ENCODE data around the gene TMEM179B. TPM values are rescaled to one million over a fixed set of nuclear protein-coding genes. Genes with fewer than 3 reads are reported as not detected.

Gene TMEM179B
- total and polyA plus RNA-seq, 2 of the 13 experiments (the other 11 are each of a cell fraction or from before 2014, with no cell fraction given) = 24.8 to 25.7 TPM

GRCh38 chr11:62753736-62754603 lies 33.2 kb upstream of the TMEM179B start, which contains the start of gene ZBTB3 (continued):
- TF ChIP-seq KAT7 (CRISPR knock-in tag; IDR thresholded peaks at IDR 0.05; ENCODE audit: borderline replicate concordance) (no peak; the same call in 1 of the 2 replicates), RARA (CRISPR knock-in tag; IDR thresholded peaks at IDR 0.05) (no peak), TAF1 (CRISPR knock-in tag; IDR thresholded peaks at IDR 0.05) (peak; percentile 64; the same call in 1 of the 2 replicates), ZNF142 (CRISPR knock-in tag; IDR thresholded peaks at IDR 0.05) (peak; percentile 23; the same call in 1 of the 2 replicates), GATA4 (IDR thresholded peaks at IDR 0.05; ENCODE audit: borderline replicate concordance, low read depth) (0 out of 2 replicates have a peak, but pooled peaks have one; percentile 13), ZFP37 (CRISPR knock-in tag; IDR thresholded peaks at IDR 0.05; ENCODE audit: borderline replicate concordance) (no peak), ZNF878 (CRISPR knock-in tag; IDR thresholded peaks at IDR 0.05) (no peak), HDAC2 (CRISPR knock-in tag; IDR thresholded peaks at IDR 0.05) (no peak), ZNF547 (CRISPR knock-in tag; IDR thresholded peaks at IDR 0.05) (peak; percentile 35; the same call in 1 of the 2 replicates), MIXL1 (CRISPR knock-in tag; IDR thresholded peaks at IDR 0.05) (no peak), ZNF784 (CRISPR knock-in tag; IDR thresholded peaks at IDR 0.05; ENCODE audit: borderline replicate concordance) (no peak), PRDM10 (CRISPR knock-in tag; IDR thresholded peaks at IDR 0.05; ENCODE audit: low read depth) (no peak), ZNF337 (CRISPR knock-in tag; IDR thresholded peaks at IDR 0.05; ENCODE audit: borderline replicate concordance, low read depth) (0 out of 2 replicates have a peak, but pooled peaks have one; percentile 30), STAT5B (CRISPR knock-in tag; IDR thresholded peaks at IDR 0.05) (no peak), EZH2 (conservative IDR thresholded peaks at IDR 0.05; ENCODE audit: low read depth, low read length) (no peak), KDM5B (CRISPR knock-in tag; IDR thresholded peaks at IDR 0.05; ENCODE audit: borderline replicate concordance) (peak; percentile 59; the same call in 1 of the 2 replicates), SMAD3 (CRISPR knock-in tag; IDR thresholded peaks at IDR 0.05) (no peak), PREB (CRISPR knock-in tag; IDR thresholded peaks at IDR 0.05) (no peak)
